Lower leg skin (tissue), 4 donors: ENCODE results near the gene BCL2. TPM values are rescaled to one million over a fixed set of nuclear protein-coding genes. Genes with fewer than 3 reads are reported as not detected.

ENCODE experiments used
- DNase-seq, 2 donors: peaks; one replicate each; pipeline ENCODE4 v3.0.0-alpha.2; 2019; ENCODE audit warnings: low spot score in 2 of 2
- H3K4me3 ChIP-seq: fragments of 200-600 bp; sonication (generic); 2 replicates; pipeline ENCODE4 v1.5.1; 2017; ENCODE audit warnings: mild to moderate bottlenecking, low read depth; ENCODE audit not compliant: poor library complexity, severe bottlenecking
- POLR2A ChIP-seq, 2 donors: fragments of 450-650 bp; IDR thresholded peaks; one replicate each; pipeline ENCODE4 v1.6.1; 2016 to 2017; ENCODE audit warnings: antibody characterized with exemption in 2 of 2, mild to moderate bottlenecking in 1 of 2, moderate library complexity in 1 of 2
- WGBS, 2 donors: methylation state at CpG; one replicate each; pipeline ENCODE4 v1.1.5; 2018; 5-methylcytosine and 5-hydroxymethylcytosine counted together
- intact Hi-C: fragments of 100-400 bp; cut with DNase I; formaldehyde crosslinking; loops from one replicate; pipeline ENCODE4 v1.15.0; 2023; ENCODE audit warnings: low total_unique reads
- total RNA-seq, 4 donors: library from RNA; depleted of rRNA; stranded (reverse); fragments of >200 nt; gene quantifications; one replicate each; pipeline ENCODE4 v1.1.0, GENCODE V29; 2016
- TF ChIP-seq, protein P1 (sequence below), 3 donors: fragments of 450-650 bp; IDR thresholded peaks; one replicate each; pipeline ENCODE4 v1.5.1; 2016; ENCODE audit warnings: antibody characterized with exemption in 3 of 3, mild to moderate bottlenecking in 3 of 3, moderate library complexity in 2 of 3

Gene BCL2
- total RNA-seq, 4 donors from 2014 or later, result 12.8 to 21.7 (median 18.2) TPM

DNA sequence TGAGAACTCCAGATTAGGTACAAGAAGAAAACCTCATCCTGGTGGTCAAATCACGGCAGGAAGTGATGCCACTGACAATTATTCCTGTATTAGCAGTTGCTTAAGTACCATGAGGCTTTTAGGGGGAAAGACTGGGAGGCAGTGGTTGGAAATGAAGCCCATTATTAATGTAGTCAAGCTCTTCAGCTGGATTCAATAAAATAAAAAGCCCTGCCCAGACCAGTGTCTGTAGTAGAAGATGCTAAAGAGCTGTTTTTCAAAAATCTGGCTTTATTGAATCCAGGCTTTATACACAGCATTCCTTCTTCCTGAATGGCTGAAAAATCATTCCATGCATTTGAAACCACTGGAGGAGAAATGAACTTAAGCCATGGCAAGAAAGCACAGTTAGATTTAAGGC lies 155.2 kb downstream of the BCL2 start:
- 69 to 86% methylated on average over 1 of the region's 1 CpG for whole genome bisulfite sequencing, 2 donors
- no peak for TF ChIP-seq POLR2A (IDR thresholded peaks at IDR 0.05)
- TF ChIP-seq, protein P1, sequence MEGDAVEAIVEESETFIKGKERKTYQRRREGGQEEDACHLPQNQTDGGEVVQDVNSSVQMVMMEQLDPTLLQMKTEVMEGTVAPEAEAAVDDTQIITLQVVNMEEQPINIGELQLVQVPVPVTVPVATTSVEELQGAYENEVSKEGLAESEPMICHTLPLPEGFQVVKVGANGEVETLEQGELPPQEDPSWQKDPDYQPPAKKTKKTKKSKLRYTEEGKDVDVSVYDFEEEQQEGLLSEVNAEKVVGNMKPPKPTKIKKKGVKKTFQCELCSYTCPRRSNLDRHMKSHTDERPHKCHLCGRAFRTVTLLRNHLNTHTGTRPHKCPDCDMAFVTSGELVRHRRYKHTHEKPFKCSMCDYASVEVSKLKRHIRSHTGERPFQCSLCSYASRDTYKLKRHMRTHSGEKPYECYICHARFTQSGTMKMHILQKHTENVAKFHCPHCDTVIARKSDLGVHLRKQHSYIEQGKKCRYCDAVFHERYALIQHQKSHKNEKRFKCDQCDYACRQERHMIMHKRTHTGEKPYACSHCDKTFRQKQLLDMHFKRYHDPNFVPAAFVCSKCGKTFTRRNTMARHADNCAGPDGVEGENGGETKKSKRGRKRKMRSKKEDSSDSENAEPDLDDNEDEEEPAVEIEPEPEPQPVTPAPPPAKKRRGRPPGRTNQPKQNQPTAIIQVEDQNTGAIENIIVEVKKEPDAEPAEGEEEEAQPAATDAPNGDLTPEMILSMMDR (IDR thresholded peaks at IDR 0.05), result no peak
- DNase-seq, result no peak
- intact Hi-C loops, result no loop called here
- no peak overlapping the region for H3K4me3 ChIP-seq

- WGBS, 2 donors, result 68 to 69% methylated on average over 7 of the region's 7 CpGs
- intact Hi-C loops, result no loop called here
- peak in 1 of 2 donors; percentile 39 for DNase-seq
- TF ChIP-seq POLR2A (IDR thresholded peaks at IDR 0.05), result no peak
- TF ChIP-seq, protein P1 (IDR thresholded peaks at IDR 0.05), result no peak
- H3K4me3 ChIP-seq, result no peak overlapping the region
Observed at GRCh38 chr18:63162271-63163014, 157.1 kb downstream of the BCL2 start.

DNA sequence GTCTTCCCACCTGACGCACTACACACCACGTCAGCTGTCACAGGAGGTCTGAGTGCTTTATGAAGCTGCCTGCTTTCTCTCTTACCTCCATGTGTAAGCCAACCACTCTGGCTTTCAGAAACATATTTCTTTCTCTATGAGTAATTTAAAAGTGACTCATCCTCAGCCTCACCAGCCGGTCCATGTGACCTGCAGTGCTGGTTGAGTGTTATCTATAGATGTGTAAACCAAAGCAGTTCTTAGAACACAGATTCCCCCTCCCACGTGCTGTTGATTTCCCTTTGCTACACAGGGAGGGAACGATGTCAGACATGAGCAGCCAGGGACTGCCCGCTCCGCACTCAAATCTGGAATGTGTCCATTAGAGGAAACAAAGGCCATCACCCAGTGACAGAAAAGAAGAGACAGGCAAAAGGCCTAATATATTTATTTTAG lies 157.8 kb downstream of the BCL2 start:
- 14 to 15% methylated on average over 7 of the region's 7 CpGs for WGBS, 2 donors
- intact Hi-C loops, result no loop called here
- no peak for TF ChIP-seq POLR2A (IDR thresholded peaks at IDR 0.05)
- TF ChIP-seq, protein P1 (IDR thresholded peaks at IDR 0.05), result no peak
- no peak overlapping the region for H3K4me3 ChIP-seq
- DNase-seq, result peak; percentile 90 to 93

- WGBS, 2 donors, result 65 to 68% methylated on average over 7 of the region's 7 CpGs
- no peak for DNase-seq
- no peak overlapping the region for H3K4me3 ChIP-seq
- intact Hi-C loops, result no loop called here
- TF ChIP-seq POLR2A (IDR thresholded peaks at IDR 0.05), result no peak
Observed at GRCh38 chr18:63161032-63161760, 158.4 kb downstream of the BCL2 start.

DNA sequence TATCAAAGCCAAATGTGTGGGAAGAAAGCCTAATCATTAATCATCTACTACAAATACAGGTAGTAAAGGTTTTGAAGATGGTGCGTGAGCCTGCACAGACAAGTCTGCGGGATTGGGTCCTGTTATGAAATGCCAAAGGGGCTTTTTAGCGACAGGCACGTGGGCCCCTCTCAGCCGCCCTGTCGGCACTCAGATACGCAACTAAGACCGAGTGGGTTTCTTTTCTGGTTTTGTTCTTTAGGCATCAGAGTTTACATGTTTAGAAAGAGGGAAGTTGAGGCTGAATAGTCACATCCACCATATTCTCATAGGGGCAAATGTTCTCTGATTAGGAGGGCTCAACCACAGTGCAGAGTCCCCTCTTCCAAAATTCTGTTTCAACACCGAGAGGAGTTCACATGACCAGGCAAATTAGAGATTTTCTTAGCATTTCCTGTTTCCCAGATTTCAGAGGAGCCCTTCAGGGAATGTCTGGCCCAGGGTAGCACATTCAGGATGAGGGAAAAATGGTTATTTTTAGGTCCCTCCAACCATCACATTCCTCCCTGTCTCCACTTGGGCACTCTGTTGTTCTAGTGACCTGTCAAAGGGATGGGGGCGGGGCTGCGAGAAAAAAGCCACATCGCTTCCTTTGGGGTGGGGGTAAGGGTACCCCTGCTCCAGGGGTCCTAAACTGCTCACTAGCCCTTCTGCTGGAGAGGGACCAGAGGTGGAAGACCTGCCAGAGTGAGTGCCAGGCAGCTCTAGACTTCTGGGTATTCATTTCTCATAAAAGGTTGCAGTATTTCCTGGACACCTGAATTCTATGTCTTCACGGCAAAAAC lies 159.2 kb downstream of the BCL2 start:
- no peak for DNase-seq
- 59 to 62% methylated on average over 13 of the region's 13 CpGs for WGBS, 2 donors
- H3K4me3 ChIP-seq, result no peak overlapping the region
- intact Hi-C loops, result no loop called here
- TF ChIP-seq, protein P1 (IDR thresholded peaks at IDR 0.05), result no peak
- no peak for TF ChIP-seq POLR2A (IDR thresholded peaks at IDR 0.05)

DNA sequence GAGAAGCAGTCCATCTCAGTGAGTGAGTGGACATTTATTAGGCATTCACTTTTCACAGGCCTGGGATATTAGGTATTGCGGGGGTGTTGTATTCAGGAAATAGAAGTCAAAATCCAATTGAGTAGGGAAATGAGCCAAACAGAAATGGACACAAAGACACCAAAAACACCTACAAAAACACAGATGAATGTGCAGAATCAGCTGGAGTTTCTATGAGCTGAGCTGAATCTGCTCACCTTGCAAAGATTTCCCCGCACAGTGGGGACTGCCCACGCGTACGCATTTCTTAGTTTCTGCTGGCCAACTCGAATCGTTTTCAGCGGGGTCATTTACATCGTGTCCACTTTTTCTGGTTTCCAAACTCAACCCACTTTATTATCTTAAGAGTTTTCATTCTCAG lies 160.0 kb downstream of the BCL2 start:
- intact Hi-C loops, result no loop called here
- TF ChIP-seq POLR2A (IDR thresholded peaks at IDR 0.05), result no peak
- TF ChIP-seq, protein P1 (IDR thresholded peaks at IDR 0.05), result no peak
- 65 to 73% methylated on average over 9 of the region's 9 CpGs for WGBS, 2 donors
- no peak overlapping the region for H3K4me3 ChIP-seq
- no peak for DNase-seq
